Endothelial cell of coronary artery (primary cell): ENCODE results near the gene CXCL3. TPM values are rescaled to one million over a fixed set of nuclear protein-coding genes. Genes with fewer than 3 reads are reported as not detected.

ENCODE experiments used
- total RNA-seq: library from RNA; depleted of rRNA; stranded (reverse); fragments of >200 nt; gene quantifications from 2 replicates; pipeline ENCODE4 v1.2.3, GENCODE V29; 2014

Gene CXCL3
- total RNA-seq: 0.54 and 0.94 TPM in 2 replicates

GRCh38 chr4:74038425-74039314 lies at the start of gene CXCL3:
Gene CXCL3 (minus strand): TSS chr4:74038689. CDS start chr4:74038611, 78 bp downstream.

GRCh38 chr4:73998040-73999011 lies 40.2 kb downstream of the CXCL3 start, which contains the start of gene CXCL5:
Gene CXCL5 (minus strand): TSS chr4:73998677. CDS start chr4:73998581, 96 bp downstream.

DNA sequence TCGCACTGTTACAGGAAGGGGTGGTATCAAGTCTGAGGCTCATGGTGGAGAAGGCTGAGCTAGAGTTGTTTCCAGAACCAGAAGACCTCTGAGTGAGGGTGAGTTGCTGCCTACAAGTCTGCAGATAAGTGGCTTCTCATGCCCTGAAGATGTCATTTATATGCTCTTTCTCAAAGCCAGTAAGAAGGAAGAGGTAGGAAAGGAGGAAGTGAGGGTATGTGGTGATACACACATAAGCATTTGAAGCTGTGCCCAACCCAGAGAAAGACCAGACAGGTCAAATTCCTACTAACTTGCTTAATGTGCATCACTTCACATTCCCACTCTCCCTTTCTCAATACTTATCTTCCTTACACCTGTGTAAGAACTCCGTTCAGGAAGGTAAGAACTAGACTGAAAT lies 50.4 kb downstream of the CXCL3 start, which contains the start of gene PPBP:
Gene PPBP, minus strand, starts transcription at position 130 of the 400 bp plus-strand sequence. Its CDS starts 87 bp downstream, at position 43.

Other genes starting within 250 kb of the CXCL3 start
- 1.2 and 1.3 TPM in 2 replicates for gene CXCL6, start 202.0 kb downstream of the CXCL3 start, total RNA-seq
- not detected in 2 replicates for gene PF4V1, start 185.4 kb downstream of the CXCL3 start, total RNA-seq
- gene CXCL1, start 169.3 kb downstream of the CXCL3 start, total RNA-seq: 19.2 and 33.4 TPM in 2 replicates
- gene PF4, start 56.7 kb downstream of the CXCL3 start, total RNA-seq: not detected in 2 replicates
- gene PPBP, start 50.5 kb downstream of the CXCL3 start, total RNA-seq: not detected in 2 replicates
- 0.09 and 0.19 TPM in 2 replicates for gene CXCL5, start 40.0 kb downstream of the CXCL3 start, total RNA-seq
- 3.1 and 11.4 TPM in 2 replicates for gene CXCL2, start 60.5 kb upstream of the CXCL3 start, total RNA-seq
- gene MTHFD2L, start 119.4 kb upstream of the CXCL3 start, total RNA-seq: 15.8 and 17.5 TPM in 2 replicates